ENCODE measurements around the gene NOTCH1.

Gene NOTCH1

DNA sequence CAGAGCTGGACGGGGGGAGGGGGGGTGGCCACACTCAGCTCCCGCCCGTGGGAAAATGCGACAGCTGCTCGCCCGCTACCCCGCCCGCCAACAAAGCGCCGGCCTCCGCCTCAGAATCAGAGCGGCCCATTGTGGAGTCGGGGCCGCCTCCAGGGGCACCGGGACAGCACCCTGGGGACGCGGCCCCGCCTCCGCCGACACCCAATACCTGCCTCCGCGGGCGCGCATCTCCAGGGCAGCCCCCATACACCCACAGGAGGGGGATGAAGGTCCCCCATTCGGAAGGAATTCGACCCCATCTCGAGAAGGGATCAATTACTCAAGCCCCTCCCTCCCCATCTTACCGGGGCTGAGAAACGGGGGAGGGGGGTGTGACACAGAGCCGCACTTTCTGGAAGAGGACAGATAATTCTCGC lies 1.3 kb downstream of the NOTCH1 start:
- Histone ChIP-seq H3K27me3 (ENCODE audit: insufficient read depth, poor library complexity, severe bottlenecking) (no peaks in the 10 kb centered on the region), H3K4me3 (replicated peaks; ENCODE audit: insufficient read depth, low read length) (peak overlapping the region; percentile 68), H3K27ac (replicated peaks) (no peak overlapping the region)
- no peak for DNase-seq (ENCODE audit: low read depth in 1 of 2, low spot score in 1 of 2)
- TF ChIP-seq GABPA (IDR thresholded peaks at IDR 0.05; ENCODE audit: low read depth): no peak
- no peak for TF ChIP-seq SPI1 (IDR thresholded peaks at IDR 0.05; ENCODE audit: borderline replicate concordance, low read depth)
- no peak for TF ChIP-seq POLR2AphosphoS5 (IDR thresholded peaks at IDR 0.05; ENCODE audit: low read depth)
- TF ChIP-seq, protein P1, sequence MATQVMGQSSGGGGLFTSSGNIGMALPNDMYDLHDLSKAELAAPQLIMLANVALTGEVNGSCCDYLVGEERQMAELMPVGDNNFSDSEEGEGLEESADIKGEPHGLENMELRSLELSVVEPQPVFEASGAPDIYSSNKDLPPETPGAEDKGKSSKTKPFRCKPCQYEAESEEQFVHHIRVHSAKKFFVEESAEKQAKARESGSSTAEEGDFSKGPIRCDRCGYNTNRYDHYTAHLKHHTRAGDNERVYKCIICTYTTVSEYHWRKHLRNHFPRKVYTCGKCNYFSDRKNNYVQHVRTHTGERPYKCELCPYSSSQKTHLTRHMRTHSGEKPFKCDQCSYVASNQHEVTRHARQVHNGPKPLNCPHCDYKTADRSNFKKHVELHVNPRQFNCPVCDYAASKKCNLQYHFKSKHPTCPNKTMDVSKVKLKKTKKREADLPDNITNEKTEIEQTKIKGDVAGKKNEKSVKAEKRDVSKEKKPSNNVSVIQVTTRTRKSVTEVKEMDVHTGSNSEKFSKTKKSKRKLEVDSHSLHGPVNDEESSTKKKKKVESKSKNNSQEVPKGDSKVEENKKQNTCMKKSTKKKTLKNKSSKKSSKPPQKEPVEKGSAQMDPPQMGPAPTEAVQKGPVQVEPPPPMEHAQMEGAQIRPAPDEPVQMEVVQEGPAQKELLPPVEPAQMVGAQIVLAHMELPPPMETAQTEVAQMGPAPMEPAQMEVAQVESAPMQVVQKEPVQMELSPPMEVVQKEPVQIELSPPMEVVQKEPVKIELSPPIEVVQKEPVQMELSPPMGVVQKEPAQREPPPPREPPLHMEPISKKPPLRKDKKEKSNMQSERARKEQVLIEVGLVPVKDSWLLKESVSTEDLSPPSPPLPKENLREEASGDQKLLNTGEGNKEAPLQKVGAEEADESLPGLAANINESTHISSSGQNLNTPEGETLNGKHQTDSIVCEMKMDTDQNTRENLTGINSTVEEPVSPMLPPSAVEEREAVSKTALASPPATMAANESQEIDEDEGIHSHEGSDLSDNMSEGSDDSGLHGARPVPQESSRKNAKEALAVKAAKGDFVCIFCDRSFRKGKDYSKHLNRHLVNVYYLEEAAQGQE (IDR thresholded peaks at IDR 0.05; ENCODE audit: insufficient replicate concordance, low read depth): no peak
- no peak for TF ChIP-seq CTCF (IDR thresholded peaks at IDR 0.05; ENCODE audit: insufficient read depth, low read length)

DNA sequence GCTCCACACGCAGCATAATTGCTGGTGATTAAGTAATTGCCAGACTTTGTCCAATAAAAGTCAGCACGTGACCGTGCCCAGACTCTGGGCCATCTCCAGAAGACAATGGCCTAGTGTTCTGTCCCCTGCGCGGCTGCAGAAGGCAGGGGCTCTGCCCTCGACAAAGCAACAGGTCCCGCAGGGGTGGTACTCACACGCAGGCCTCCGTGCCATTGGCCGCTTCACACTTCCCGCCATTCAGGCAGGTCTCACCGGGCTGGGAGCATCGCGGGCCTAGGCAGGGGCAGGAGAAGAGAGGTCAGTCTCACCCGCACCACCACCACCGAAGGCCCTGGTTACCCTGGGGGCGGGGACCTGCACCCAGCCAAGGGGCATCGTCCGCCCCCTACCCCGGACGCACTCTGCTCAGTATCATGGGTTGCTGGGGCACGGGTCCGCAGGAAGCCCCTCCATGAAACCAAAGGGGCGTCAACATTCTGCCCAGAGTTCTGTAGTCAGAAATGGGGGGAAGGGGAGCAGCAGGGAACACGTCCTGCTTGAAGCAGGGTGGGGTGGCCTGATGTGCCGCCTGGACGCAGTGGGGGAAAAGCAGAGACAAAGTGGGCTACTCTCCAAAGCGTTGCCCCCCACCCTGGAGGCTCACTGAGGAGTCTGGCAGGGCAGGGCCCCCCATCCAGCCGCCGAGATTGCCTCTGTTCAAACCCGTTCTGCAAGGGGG lies 1.9 kb downstream of the NOTCH1 start:
- no peak for DNase-seq (ENCODE audit: low read depth in 1 of 2, low spot score in 1 of 2)
- H3K4me3 ChIP-seq (replicated peaks; ENCODE audit: insufficient read depth, low read length): peak overlapping the region; percentile 68
- no peaks in the 10 kb centered on the region for H3K27me3 ChIP-seq (ENCODE audit: insufficient read depth, poor library complexity, severe bottlenecking)
- no peak for TF ChIP-seq GABPA (IDR thresholded peaks at IDR 0.05; ENCODE audit: low read depth)
- TF ChIP-seq, protein P1 (IDR thresholded peaks at IDR 0.05; ENCODE audit: insufficient replicate concordance, low read depth): no peak
- H3K27ac ChIP-seq (replicated peaks): no peak overlapping the region

DNA sequence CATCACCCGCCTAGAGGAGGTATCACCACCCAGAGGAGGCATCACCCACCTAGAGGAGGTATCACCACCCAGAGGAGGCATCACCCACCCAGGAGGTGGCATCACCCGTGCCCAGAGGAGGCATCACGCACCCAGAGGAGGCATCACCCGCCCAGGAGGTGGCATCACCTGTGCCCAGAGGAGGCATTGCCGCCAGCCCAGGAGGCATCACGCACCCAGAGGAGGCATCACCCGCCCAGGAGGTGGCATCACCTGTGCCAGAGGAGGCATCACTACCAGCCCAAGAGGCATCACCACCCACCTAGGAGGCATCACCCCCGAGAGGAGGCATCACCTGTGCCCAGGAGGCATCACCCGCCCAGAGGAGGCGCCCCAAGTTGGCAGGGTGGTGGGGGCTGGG lies 2.6 kb downstream of the NOTCH1 start:
- DNase-seq (ENCODE audit: low read depth in 1 of 2, low spot score in 1 of 2): no peak
- H3K27ac ChIP-seq (replicated peaks): no peak overlapping the region
- H3K27me3 ChIP-seq (ENCODE audit: insufficient read depth, poor library complexity, severe bottlenecking): no peaks in the 10 kb centered on the region
- no peak overlapping the region for H3K4me3 ChIP-seq (replicated peaks; ENCODE audit: insufficient read depth, low read length)
- TF ChIP-seq GABPA (IDR thresholded peaks at IDR 0.05; ENCODE audit: low read depth): no peak

DNA sequence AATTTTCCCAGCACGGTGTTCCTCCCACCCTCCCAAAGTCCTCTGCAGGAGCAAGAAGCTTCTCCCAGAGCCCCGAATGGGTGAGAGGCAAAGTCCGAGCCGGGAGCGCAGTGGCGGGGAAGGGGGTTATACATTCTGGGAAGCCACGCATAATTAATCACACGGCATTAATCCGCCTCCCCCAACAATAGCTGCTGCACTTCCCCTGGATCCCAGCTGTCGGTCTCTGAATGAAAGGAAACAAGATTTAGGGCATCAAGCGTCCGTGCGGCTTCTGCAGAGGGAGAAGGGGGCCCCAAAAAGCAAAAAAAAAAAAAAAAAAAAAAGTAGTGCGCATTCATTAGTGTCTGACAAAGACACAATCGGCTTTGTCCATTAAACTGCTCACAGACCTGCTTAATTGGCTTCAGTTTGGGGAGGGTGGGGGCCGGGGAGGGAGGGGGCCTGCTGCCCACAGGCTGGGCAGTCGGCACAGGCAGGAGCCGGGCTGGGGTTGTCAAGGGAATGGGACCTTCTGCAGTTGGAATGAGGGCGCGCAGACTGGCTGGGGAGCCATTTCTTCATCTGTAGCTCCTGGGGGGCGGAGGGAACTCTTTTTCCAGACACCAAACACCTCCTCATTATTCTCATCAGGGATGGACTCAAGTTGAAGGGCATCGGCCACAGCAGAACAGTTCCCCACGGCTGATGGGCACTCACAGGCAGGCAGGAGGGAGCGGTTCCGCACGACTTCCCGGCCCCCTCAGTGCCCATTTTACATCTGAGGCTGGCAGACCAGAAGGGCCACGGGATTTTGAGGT lies 3.4 kb downstream of the NOTCH1 start:
- DNase-seq (ENCODE audit: low read depth in 1 of 2, low spot score in 1 of 2): no peak
- Histone ChIP-seq H3K27ac (replicated peaks) (no peak overlapping the region), H3K4me3 (replicated peaks; ENCODE audit: insufficient read depth, low read length) (no peak overlapping the region), H3K27me3 (ENCODE audit: insufficient read depth, poor library complexity, severe bottlenecking) (no peaks in the 10 kb centered on the region)
- TF ChIP-seq, protein P1 (IDR thresholded peaks at IDR 0.05; ENCODE audit: insufficient replicate concordance, low read depth): no peak
- TF ChIP-seq CTCF (IDR thresholded peaks at IDR 0.05; ENCODE audit: insufficient read depth, low read length) (no peak), POLR2AphosphoS5 (IDR thresholded peaks at IDR 0.05; ENCODE audit: low read depth) (no peak), GABPA (IDR thresholded peaks at IDR 0.05; ENCODE audit: low read depth) (no peak), SPI1 (IDR thresholded peaks at IDR 0.05; ENCODE audit: borderline replicate concordance, low read depth) (no peak)

Data from HL-60 (cell line).